Measurements from ENCODE around the gene PRRT1B.

PRRT1B gene

GRCh38 chr9:131545003-131545785 is at the start of gene PRRT1B:
TSS of gene PRRT1B (plus strand) at chr9:131545523. CDS start at chr9:131545616, 93 bp downstream.
- Histone ChIP-seq H2AFZ (ENCODE audit: low read length) (no peak within 1 kb of the TSS), H3K36me3 (ENCODE audit: insufficient read depth, low read length) (no peaks in the 10 kb centered on the region), H3F3A (ENCODE audit: low read depth) (no peaks in the 10 kb centered on the region), H3K4me2 (ENCODE audit: low read depth, low read length, poor library complexity, severe bottlenecking) (no peak within 1 kb of the TSS), H3K9me2 (replicated peaks; ENCODE audit: low read depth, low read length) (no peaks in the 10 kb centered on the region), H3K4me1 (ENCODE audit: insufficient read depth, low read length, poor library complexity, severe bottlenecking) (no peaks in the 10 kb centered on the region), H3K9ac (ENCODE audit: low read depth, low read length, poor library complexity, severe bottlenecking) (no peak within 1 kb of the TSS), H3K4me3 (ENCODE audit: low read length, poor library complexity, severe bottlenecking) (no peak within 1 kb of the TSS), H3K27me3 (ENCODE audit: insufficient read depth, low read length, poor library complexity, severe bottlenecking) (no peaks in the 10 kb centered on the region), H3K9me3 (ENCODE audit: insufficient read depth, low read depth, low read length) (peaks cover 7% of the 10 kb centered on the region; the same call in 1 of the 2 replicates), H3K79me2 (ENCODE audit: insufficient read depth, low read length) (no peaks in the 10 kb centered on the region), H4K20me1 (ENCODE audit: insufficient read depth, low read length, poor library complexity, severe bottlenecking) (no peaks in the 10 kb centered on the region)
- TF ChIP-seq EZH2phosphoT487 (IDR thresholded peaks at IDR 0.05; ENCODE audit: borderline replicate concordance) (no peak), CTCF (conservative IDR thresholded peaks at IDR 0.05; ENCODE audit: low read length) (no peak)

DNA sequence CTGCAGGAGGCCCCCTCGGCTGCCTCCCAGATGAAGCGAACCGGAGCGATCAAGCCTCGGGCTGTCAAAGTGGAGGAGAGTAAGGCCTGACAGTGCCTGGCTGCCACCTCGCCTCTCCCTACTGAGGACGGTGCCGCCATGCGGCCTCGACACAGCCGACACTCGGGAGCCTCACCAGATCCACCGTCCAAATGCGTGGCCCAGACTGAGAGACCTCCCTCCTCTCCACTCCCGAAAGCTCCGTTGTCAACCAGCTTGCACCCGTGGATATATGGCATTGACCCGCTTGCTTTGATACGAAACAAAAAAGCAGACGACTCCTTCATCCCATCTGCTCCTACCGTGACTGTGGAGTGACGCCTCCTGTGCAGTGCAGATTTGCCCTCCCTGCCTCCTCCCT is 49.5 kb upstream of the PRRT1B start:
- no peaks in the 10 kb centered on the region for H3F3A ChIP-seq (ENCODE audit: low read depth)
- peaks cover 91% of the 10 kb centered on the region for H3K36me3 ChIP-seq (ENCODE audit: insufficient read depth, low read length)
- H3K4me3 ChIP-seq (ENCODE audit: low read length, poor library complexity, severe bottlenecking), result no peak overlapping the region
- no peak overlapping the region for H3K9ac ChIP-seq (ENCODE audit: low read depth, low read length, poor library complexity, severe bottlenecking)
- H3K9me3 ChIP-seq (ENCODE audit: insufficient read depth, low read depth, low read length), result no peaks in the 10 kb centered on the region
- H3K79me2 ChIP-seq (ENCODE audit: insufficient read depth, low read length), result no peaks in the 10 kb centered on the region
- peaks cover 6% of the 10 kb centered on the region for H3K4me1 ChIP-seq (ENCODE audit: insufficient read depth, low read length, poor library complexity, severe bottlenecking)
- no peak for TF ChIP-seq CTCF (conservative IDR thresholded peaks at IDR 0.05; ENCODE audit: low read length)
- no peak for TF ChIP-seq EZH2phosphoT487 (IDR thresholded peaks at IDR 0.05; ENCODE audit: borderline replicate concordance)
- no peak overlapping the region for H3K4me2 ChIP-seq (ENCODE audit: low read depth, low read length, poor library complexity, severe bottlenecking)
- no peak overlapping the region for H2AFZ ChIP-seq (ENCODE audit: low read length)
- H3K9me2 ChIP-seq (replicated peaks; ENCODE audit: low read depth, low read length), result no peaks in the 10 kb centered on the region
- no peaks in the 10 kb centered on the region for H3K27me3 ChIP-seq (ENCODE audit: insufficient read depth, low read length, poor library complexity, severe bottlenecking)
- no peaks in the 10 kb centered on the region for H4K20me1 ChIP-seq (ENCODE audit: insufficient read depth, low read length, poor library complexity, severe bottlenecking)

DNA sequence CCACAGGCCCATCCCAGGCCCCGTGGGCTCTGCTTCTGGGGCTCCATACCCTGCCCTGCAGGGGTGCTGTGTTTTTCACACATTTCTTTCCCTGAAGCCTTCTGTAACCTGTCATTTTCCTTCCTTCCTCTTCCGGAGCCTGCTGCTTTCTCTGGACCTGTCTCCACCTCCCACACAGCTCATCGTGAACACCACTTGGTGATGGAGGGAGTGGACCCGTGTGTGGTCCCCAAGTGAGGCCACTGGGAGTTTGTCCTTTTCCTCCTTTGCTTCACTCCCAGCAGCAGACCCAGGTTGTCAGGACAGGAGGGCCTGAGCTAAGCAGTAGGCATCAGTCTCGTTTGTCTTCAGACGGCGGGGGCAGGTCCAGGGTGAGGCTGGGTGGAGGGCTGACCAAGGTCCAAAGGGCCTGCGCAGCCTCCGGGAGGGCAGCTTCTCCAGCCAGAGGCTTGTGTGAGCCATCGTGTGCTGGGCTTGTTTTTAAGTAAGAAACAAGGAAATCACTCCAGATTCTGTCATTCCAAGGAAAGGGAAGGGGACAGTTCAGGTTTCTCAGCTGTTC is 48.4 kb upstream of the PRRT1B start:
- no peaks in the 10 kb centered on the region for H3K27me3 ChIP-seq (ENCODE audit: insufficient read depth, low read length, poor library complexity, severe bottlenecking)
- no peak for TF ChIP-seq CTCF (conservative IDR thresholded peaks at IDR 0.05; ENCODE audit: low read length)
- TF ChIP-seq EZH2phosphoT487 (IDR thresholded peaks at IDR 0.05; ENCODE audit: borderline replicate concordance), result no peak
- H3K4me1 ChIP-seq (ENCODE audit: insufficient read depth, low read length, poor library complexity, severe bottlenecking), result peaks cover 14% of the 10 kb centered on the region
- no peak overlapping the region for H3K9ac ChIP-seq (ENCODE audit: low read depth, low read length, poor library complexity, severe bottlenecking)
- H3K4me2 ChIP-seq (ENCODE audit: low read depth, low read length, poor library complexity, severe bottlenecking), result no peak overlapping the region
- no peaks in the 10 kb centered on the region for H3K79me2 ChIP-seq (ENCODE audit: insufficient read depth, low read length)
- no peaks in the 10 kb centered on the region for H3K9me3 ChIP-seq (ENCODE audit: insufficient read depth, low read depth, low read length)
- no peaks in the 10 kb centered on the region for H3F3A ChIP-seq (ENCODE audit: low read depth)
- no peaks in the 10 kb centered on the region for H3K9me2 ChIP-seq (replicated peaks; ENCODE audit: low read depth, low read length)
- no peak overlapping the region for H2AFZ ChIP-seq (ENCODE audit: low read length)
- no peaks in the 10 kb centered on the region for H4K20me1 ChIP-seq (ENCODE audit: insufficient read depth, low read length, poor library complexity, severe bottlenecking)
- H3K36me3 ChIP-seq (ENCODE audit: insufficient read depth, low read length), result peaks cover 79% of the 10 kb centered on the region; the same call in 1 of the 2 replicates
- no peak overlapping the region for H3K4me3 ChIP-seq (ENCODE audit: low read length, poor library complexity, severe bottlenecking)

Data from Loucy (cell line).